Measurements from ENCODE around the gene C1QTNF8. TPM values are rescaled to one million over a fixed set of nuclear protein-coding genes. Genes with fewer than 3 reads are reported as not detected.

The C1QTNF8 gene
- total and polyA plus RNA-seq, 2 of the 13 experiments (the other 11 are each of a cell fraction or from before 2014, with no cell fraction given) = 0.09 TPM; not detected in 1

DNA sequence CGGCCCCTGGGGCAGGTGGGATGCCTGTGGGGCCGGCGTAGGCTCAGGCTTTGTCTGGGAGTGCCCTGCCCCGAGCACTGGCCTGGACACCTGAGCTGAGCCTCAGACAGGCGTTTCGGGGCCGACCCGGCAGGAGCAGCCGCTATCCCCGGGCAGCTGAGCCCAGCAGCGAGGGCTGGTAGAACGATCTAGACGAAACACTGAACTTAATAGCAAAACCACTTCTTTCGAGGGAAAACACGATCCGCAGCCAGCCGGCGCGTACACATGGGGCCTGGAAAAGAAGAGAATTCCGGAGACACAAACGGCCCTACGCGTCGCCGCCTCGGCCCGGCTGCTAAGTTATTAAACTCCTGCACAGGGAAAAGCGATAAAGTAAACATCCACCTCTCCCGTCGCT is 45.5 kb downstream of the C1QTNF8 start:
- BruUV-seq (replicated peaks) = no TSS peak
- Histone ChIP-seq H2AFZ (ENCODE audit: low read length) (no peak overlapping the region), H3K27me3 (ENCODE audit: control insufficient read depth in 1 of 2, insufficient read depth in 2 of 2, low read length in 2 of 2) (peaks cover 26 to 69% of the 10 kb centered on the region in 2 experiments), H3K4me3 (replicated peaks in 1 of 3; ENCODE audit: insufficient read depth in 1 of 3, low read depth in 2 of 3, low read length in 3 of 3) (no peak overlapping the region), H3K4me2 (ENCODE audit: low read depth, low read length) (no peak overlapping the region), H3K79me2 (ENCODE audit: insufficient read depth, low read length) (no peaks in the 10 kb centered on the region), H3K27ac (ENCODE audit: extremely low read length, insufficient read depth, low read length) (no peak overlapping the region), H4K20me1 (ENCODE audit: insufficient read depth, low read length) (peaks cover 2% of the 10 kb centered on the region; the same call in 1 of the 2 replicates), H3K9me3 (ENCODE audit: low read length) (no peaks in the 10 kb centered on the region), H3K9ac (ENCODE audit: insufficient read depth, low read depth, low read length) (no peak overlapping the region), H3K36me3 (replicated peaks in 1 of 2; ENCODE audit: control insufficient read depth in 1 of 2, insufficient read depth in 2 of 2, low read length in 2 of 2) (no peaks in the 10 kb centered on the region), H3K4me1 (ENCODE audit: insufficient read depth, low read length) (peaks cover 18% of the 10 kb centered on the region)
- no peak for FAIRE-seq
- 42% methylated on average over 26 of the region's 30 CpGs for WGBS (ENCODE audit: low lambda C conversion rate)
- no peak for TF ChIP-seq KLF9 (CRISPR knock-in tag; IDR thresholded peaks at IDR 0.05; ENCODE audit: low read depth)
- TF ChIP-seq TEAD3 (CRISPR knock-in tag; optimal IDR thresholded peaks at IDR 0.05; ENCODE audit: borderline replicate concordance) = no peak
- TF ChIP-seq NR2F2 (IDR thresholded peaks at IDR 0.05; ENCODE audit: borderline replicate concordance, low read depth) = no peak
- TF ChIP-seq ZNF605 (CRISPR knock-in tag; IDR thresholded peaks at IDR 0.05) = no peak
- no peak for TF ChIP-seq ZBTB21 (CRISPR knock-in tag; IDR thresholded peaks at IDR 0.05)
- no peak for TF ChIP-seq ARNTL (CRISPR knock-in tag; IDR thresholded peaks at IDR 0.05)
- DNase-seq (ENCODE audit: low spot score) = no peak
- ATAC-seq = no peak
- POLR2A ChIA-PET = no interaction called here
- in situ Hi-C loops (cut with HindIII; ENCODE audit: extremely low pct_ligation_motif_present, low pct_unique_long_range_greater_than_20kb) (loop anchor here (5.0 kb wide), 1 partner anchor 238 kb away; no protein-coding TSS in a partner anchor), intact Hi-C loops (cut with micrococcal nuclease; ENCODE audit: unreplicated experiment) (no loop called here)
- CTCF ChIA-PET (ENCODE audit: low intra/inter-chr PET ratio, low total read pairs) = no interaction called here

GRCh38 chr16:1049976-1050247 is 46.1 kb downstream of the C1QTNF8 start:
- 12% methylated on average over 5 of the region's 11 CpGs for WGBS (ENCODE audit: low lambda C conversion rate)
- ATAC-seq (peak; percentile 9), FAIRE-seq (no peak), DNase-seq (ENCODE audit: low spot score) (no peak)
- no peak overlapping the region; a peak in 1 of 6 replicates for H3K4me3 ChIP-seq (replicated peaks in 1 of 3; ENCODE audit: insufficient read depth in 1 of 3, low read depth in 2 of 3, low read length in 3 of 3)
- POLR2A ChIA-PET = no interaction called here
- in situ Hi-C loops (cut with HindIII; ENCODE audit: extremely low pct_ligation_motif_present, low pct_unique_long_range_greater_than_20kb) (loop anchor here (5.0 kb wide), 1 partner anchor 238 kb away; no protein-coding TSS in a partner anchor), intact Hi-C loops (cut with micrococcal nuclease; ENCODE audit: unreplicated experiment) (no loop called here)
- H3K4me2 ChIP-seq (ENCODE audit: low read depth, low read length) = 0 out of 2 replicates have a peak overlapping the region, but pooled peaks have one; percentile 45
- peaks cover 18% of the 10 kb centered on the region for H3K4me1 ChIP-seq (ENCODE audit: insufficient read depth, low read length)
- CTCF ChIA-PET (ENCODE audit: low intra/inter-chr PET ratio, low total read pairs) = no interaction called here
- H3K79me2 ChIP-seq (ENCODE audit: insufficient read depth, low read length) = no peaks in the 10 kb centered on the region
- no peak overlapping the region for H2AFZ ChIP-seq (ENCODE audit: low read length)
- no peaks in the 10 kb centered on the region for H3K36me3 ChIP-seq (replicated peaks in 1 of 2; ENCODE audit: control insufficient read depth in 1 of 2, insufficient read depth in 2 of 2, low read length in 2 of 2)
- peaks cover 26 to 75% of the 10 kb centered on the region in 2 experiments for H3K27me3 ChIP-seq (ENCODE audit: control insufficient read depth in 1 of 2, insufficient read depth in 2 of 2, low read length in 2 of 2)
- no peak overlapping the region for H3K9ac ChIP-seq (ENCODE audit: insufficient read depth, low read depth, low read length)
- no peaks in the 10 kb centered on the region for H3K9me3 ChIP-seq (ENCODE audit: low read length)
- TF ChIP-seq ZNF770 (CRISPR knock-in tag; IDR thresholded peaks at IDR 0.05) = peak; percentile 57; the same call in 1 of the 2 replicates
- no peak for TF ChIP-seq ATF7-NPFF (CRISPR knock-in tag; IDR thresholded peaks at IDR 0.05; ENCODE audit: low read depth)
- no TSS peak for BruUV-seq (replicated peaks)
- no peaks in the 10 kb centered on the region; the same call in 1 of the 2 replicates for H4K20me1 ChIP-seq (ENCODE audit: insufficient read depth, low read length)
- H3K27ac ChIP-seq (ENCODE audit: extremely low read length, insufficient read depth, low read length) = no peak overlapping the region
